Tibial nerve (tissue), 4 donors: ENCODE results near the gene MAPK8IP1.

ENCODE experiments used
- CTCF ChIP-seq, 5 experiments: fragments of 200-600 bp in 3 of 5; fragments of 450-650 bp in 2 of 5; sonication (generic) in 3 of 5; IDR thresholded peaks; one replicate each; pipeline ENCODE4 v1.5.1; 2016 to 2019; ENCODE audit warnings: antibody characterized with exemption in 5 of 5, mild to moderate bottlenecking in 3 of 5, moderate library complexity in 2 of 5
- EP300 ChIP-seq, 2 donors: sonication (generic); formaldehyde crosslinking; IDR thresholded peaks; one replicate each; pipeline ENCODE4 v1.6.1; 2017; ENCODE audit warnings: antibody characterized with exemption in 2 of 2, mild to moderate bottlenecking in 1 of 2
- POLR2A ChIP-seq, 2 donors: fragments of 450-650 bp; IDR thresholded peaks; one replicate each; pipeline ENCODE4 v1.6.1; 2017; ENCODE audit warnings: antibody characterized with exemption in 2 of 2, mild to moderate bottlenecking in 2 of 2, moderate library complexity in 2 of 2

GRCh38 chr11:45872651-45873356 lies 12.6 kb upstream of the MAPK8IP1 start:
- TF ChIP-seq POLR2A (IDR thresholded peaks at IDR 0.05) (no peak), CTCF (IDR thresholded peaks at IDR 0.05) (peak; percentile 43 to 69 (median 52)), EP300 (IDR thresholded peaks at IDR 0.05) (no peak)
